ENCODE data around the gene PMAIP1.
A peak's percentile ranks its signal among the peaks of the same experiment; 100 is the strongest.
"Not testable (repeated sequence)": the region's sequence is repeated elsewhere in the genome, so short reads cannot be mapped to it uniquely, and the experiment has no call there.

PMAIP1 gene

DNA sequence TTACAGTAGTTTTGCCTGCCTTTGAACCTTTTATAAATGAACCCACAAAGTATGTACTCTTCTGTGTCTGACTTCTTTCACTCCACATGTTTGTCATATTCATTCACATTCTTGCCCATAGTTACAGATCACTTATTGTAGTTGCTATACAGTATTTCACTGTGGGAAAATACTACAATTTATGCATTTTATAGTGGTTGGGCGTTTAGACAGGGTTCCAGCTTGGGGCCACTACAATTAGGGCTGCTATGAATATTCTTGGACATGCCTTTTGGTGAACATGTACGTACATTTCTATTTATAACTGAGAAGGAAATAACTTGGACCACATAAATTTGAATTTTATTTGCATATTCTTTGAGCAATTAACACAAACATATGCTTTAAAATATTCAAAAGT is 15.4 kb upstream of the PMAIP1 start:
- DNase-seq, result no peak

DNA sequence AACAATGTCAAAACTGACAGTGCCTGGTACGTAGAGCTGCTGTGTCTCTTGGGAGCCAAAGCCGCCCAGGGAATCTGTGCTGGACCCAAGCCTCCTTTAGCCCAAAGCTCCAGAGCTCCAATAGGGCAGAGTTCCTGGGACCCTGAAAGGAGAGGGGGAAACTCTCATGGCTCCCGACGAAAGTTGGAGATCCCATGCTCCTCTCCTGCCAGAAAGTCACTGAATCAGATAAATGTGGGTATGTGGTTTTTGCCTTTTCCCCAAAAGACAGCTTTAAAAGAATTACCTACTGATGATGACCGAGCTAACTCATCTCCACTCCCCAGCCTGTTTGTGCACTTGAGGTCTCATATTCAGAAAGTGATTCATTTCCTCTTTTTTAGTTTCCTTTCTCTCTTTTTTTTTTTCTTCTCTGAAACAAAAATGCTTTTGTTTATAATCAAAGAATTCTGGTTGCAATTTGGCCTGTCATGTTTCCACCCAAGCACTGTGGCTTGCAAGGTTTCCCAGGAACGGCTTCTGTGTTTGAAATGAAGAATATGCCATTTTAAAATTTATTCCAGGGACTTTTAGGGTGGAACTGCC is 14.1 kb upstream of the PMAIP1 start:
- DNase-seq, result no peak

DNA sequence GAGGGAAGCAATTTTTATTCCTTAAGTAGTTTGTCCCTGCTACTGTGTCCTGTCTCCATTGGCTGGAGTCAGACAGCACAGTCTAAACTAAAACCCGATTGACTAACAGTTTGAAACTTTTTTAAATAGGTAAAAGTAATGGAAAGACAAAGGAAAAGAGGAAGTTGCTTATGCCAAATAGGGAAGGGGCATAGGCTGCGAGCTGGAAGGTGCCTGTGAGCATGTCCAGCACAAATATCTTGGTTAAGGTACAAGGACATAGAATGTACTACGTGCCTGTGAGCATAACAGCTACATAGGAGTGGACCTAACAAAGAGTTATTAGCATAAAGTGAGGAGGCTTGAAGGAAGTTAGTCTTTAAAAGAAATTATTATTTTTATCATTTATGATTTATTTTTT is 13.4 kb upstream of the PMAIP1 start:
- not testable (repeated sequence) for DNase-seq

DNA sequence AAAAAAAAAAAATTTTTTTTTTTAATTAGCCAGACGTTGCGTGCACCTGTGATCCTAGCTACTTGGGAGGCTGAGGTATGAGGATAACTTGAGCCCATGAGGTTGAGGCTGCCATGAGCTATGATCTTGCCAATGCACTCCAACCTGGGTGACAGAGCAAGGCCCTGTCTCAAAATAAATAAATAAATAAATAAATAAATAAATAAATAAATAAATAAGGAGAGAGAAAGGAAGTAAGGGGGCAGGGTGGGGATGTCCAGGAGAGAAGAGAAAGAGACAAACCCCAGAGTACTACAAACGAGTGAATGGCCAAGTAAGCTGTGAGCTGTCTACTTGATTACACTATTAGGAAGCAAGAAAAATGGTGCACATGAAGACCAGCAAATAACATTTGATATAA is 7.7 kb upstream of the PMAIP1 start:
- DNase-seq, result no peak

DNA sequence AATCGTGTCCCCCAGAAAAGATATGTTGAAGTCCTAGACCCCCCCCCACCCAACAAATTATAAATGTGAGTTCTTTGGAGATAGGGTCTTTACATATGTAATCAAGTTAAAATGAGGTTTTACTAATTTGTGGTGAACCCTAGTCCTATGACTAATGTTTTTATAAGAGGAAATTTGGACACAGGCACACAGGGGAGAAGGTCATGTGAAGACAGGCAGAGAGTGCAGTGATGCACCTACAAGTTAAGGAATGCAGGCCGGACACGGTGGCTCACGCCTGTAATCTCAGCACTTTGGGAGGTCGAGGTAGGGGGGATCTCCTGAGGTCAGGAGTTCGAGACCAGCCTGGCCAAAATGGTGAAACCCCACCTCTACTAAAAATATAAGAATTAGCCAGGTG is 5.8 kb upstream of the PMAIP1 start:
- DNase-seq, result no peak

DNA sequence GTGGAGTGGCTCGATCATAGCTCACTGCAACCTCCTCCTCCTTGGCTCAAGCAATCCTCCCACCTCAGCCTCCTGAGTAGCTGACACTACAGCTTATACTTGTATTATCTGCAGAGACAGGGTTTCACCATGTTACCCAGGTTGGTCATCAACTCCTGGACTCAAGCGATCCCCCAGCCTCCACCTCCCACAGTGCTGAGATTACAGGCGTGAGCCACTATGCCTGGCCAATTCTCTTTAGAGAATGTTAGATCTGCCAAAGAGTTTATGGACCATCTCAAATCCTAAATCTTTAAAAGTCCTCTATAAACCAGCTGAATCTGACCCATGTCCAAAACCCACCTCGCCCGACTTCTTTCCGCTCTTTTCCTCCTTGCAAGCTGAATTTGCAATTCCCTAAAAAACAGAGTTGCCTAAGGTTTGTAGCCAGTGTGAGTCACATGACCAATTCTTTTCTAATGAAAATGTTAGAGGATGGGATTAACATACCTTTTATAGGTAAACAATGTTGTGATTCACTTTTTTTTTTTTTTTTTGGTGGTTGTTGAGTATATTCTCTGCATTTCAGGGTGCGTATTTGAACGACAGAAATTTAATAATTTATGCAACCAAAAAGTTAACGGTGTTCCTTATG is 2.4 kb upstream of the PMAIP1 start:
- no peak for DNase-seq

DNA sequence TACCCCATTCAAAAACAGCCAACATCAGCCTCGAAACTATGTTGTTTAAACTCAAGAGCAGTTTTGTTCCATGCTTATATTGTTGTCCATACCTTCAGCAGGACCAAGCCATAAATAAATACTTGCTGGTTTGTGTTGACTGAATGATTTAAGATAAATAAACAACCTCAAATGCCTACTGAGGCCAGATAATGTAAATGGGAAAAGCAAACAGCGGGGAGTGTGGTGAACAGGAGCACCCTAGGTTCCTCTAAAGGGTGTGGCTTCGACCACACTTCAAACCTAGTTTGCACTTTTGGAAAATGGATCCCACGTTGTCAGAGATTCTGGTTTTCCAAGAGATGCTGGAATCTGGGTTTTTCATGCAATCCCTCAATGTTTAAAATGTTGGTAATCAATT is 1.7 kb upstream of the PMAIP1 start:
- no peak for DNase-seq

DNA sequence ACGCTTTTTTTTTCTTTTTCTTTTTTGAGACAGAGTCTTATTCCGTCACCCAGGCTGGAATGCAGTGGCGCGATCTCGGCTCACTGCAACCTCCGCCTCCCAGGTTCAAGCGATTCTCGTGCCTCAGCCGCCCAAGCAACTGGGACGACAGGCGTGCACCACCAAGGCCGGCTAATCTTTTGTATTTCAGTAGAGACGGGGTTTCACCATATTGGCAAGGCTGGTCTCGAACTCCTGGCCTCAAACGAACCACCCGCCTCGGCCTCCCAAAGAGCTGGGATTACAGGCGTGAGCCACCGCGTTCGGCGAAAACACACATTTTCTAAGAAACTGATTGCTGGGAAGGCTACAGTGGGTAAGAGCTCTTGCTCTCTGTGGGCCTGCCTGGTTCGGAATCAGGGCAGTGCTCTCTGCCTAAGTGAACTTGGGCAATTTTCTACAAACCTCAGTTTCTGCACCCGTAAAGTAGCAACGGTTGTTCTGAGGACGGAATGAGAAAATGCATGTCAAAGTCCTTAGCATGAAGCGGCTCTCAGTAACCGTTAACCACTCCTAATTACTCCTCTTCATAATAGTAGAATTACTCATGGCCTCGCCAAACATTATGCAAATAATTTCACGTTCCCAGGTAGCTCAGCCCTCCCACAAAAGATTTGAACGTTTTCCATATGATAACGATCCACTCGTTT is 1.0 kb upstream of the PMAIP1 start:
- DNase-seq, result no peak

DNA sequence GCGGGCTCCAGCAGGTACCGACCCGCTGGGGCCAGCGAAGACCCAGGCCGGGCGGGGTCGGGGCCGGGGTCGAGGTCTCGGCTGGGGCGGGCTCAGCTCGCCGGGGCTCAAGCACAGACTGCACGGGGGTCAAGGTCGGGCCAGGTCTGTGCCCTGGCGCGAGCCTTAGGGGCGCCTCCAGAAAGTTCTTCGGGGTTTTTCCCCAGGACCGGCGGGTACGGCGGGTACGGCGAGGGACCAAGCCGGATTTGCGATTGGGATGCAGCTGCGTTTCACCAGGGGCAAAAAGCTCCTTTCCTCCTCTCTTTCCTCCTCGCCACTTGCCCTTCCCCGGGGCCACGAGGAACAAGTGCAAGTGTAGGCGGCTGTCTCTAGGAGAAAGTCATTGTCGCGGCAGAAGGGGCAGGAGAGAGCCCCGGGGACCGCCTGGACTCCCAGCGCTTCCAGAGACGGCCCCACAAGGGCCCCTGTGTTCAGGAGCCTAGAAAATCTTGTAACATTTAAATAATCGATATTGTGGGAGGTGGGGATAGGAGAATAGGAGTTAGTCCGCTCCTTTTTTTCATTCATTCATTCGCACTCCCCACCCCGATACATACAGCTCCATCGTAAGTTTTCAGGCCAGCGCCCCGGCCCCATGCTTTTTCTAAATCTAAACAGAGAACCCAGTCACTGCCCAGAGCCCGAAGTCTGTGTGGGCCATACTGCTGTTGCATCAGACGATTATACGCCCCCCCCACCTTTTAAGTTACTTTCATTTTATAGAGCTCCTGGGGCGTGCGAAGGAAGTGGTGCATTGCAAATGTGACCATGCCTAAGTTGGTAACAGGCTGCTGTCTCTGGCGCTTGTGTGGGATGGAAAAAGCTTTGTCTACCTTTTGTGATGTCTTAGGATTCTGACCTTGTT is 679 bp downstream of the PMAIP1 start:
- DNase-seq, result peak in 1 of 56 donors; percentile 7

DNA sequence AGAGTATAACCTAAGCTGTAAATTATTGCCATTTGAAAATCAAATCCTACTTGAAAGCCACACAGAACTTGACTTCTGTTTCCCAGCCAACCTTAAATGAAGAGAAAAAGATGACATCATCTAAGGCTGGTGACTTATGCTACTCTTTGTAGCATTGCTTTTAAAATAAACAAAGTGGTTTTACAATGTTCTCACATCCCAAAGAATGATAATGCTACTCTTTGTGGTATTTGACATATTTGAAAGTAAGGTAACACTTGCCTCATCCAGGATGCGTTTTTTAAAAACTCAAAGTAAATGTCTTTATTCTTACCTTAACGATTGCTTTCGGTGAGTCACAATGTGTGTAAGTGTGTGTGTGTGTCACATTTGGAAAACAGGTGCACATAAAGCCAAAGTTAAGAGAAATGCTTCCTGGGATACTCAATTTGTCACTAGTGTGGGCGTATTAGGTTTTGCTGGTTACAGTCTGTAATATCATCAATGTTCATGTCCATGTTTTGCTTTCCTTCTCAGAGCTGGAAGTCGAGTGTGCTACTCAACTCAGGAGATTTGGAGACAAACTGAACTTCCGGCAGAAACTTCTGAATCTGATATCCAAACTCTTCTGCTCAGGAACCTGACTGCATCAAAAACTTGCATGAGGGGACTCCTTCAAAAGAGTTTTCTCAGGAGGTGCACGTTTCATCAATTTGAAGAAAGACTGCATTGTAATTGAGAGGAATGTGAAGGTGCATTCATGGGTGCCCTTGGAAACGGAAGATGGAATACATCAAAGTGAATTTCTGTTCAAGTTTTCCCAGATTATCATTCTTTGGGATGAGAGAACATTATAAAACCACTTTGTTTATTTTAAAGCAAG is 2.6 kb downstream of the PMAIP1 start:
- DNase-seq, result no peak

DNA sequence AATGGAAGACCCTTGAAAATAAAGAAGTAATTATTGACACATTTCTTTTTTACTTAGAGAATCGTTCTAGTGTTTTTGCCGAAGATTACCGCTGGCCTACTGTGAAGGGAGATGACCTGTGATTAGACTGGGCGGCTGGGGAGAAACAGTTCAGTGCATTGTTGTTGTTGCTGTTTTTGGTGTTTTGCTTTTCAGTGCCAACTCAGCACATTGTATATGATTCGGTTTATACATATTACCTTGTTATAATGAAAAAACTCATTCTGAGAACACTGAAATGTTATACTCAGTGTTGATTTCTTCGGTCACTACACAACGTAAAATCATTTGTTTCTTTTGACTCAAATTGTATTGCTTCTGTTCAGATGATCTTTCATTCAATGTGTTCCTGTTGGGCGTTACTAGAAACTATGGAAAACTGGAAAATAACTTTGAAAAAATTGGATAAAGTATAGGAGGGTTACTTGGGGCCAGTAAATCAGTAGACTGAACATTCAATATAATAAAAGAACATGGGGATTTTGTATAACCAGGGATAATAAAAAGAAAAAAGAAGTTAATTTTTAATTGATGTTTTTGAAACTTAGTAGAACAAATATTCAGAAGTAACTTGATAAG is 3.3 kb downstream of the PMAIP1 start:
- no peak for DNase-seq

DNA sequence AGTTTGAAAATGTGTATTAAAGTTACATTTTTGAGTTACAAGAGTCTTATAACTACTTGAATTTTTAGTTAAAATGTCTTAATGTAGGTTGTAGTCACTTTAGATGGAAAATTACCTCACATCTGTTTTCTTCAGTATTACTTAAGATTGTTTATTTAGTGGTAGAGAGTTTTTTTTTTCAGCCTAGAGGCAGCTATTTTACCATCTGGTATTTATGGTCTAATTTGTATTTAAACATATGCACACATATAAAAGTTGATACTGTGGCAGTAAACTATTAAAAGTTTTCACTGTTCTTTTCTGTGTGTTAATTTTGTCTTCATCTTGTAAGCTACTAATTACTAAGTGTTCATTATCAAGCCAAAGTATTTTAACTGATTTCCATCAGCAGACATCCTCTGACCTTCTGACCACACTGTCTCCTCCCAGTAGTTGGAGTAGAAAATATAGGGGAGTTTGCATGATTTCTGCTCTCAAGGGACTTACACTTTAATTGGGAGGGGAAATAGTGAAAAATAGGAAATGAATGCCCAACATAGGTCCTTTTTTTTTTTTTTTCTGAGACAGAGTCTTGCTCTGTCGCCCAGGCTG is 4.3 kb downstream of the PMAIP1 start:
- DNase-seq, result no peak

DNA sequence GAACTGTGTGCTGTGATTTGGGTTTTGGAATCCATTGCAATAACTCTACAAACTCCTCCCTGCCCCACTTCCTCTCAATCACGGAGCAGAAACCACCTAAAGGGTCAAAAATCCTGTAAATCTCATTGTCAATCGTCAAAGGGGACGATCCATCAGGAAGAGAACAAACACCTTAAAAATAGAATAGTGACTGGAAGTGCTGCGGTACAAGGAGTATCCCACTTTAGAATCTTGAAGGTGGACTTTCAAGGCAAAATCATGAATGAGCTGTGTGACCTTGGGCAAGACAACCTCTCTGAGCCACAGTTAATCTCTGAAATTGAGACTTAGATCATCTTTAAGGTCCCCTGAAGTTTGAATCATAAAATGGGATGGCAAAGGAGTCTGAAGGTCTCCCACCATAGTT is 5.9 kb downstream of the PMAIP1 start:
- DNase-seq, result no peak

DNA sequence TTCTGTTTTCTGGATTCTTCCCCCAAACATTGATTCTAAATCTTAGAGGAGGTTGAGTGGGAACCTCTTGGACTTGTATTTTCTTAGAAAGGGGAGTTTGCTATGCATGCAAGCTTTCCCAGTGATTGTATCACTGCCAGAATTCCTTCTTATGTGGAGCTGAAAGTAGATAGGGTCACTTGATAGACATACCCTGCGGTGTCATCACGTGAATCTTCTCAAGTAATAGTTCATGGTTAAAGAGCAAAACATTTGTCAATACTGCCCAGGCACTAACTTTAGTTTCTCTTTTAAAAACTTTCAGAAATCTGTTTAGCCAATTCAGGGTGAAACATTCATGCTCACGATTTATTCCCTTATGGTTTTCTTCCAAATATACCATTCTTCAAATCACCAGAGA is 6.4 kb downstream of the PMAIP1 start:
- DNase-seq, result no peak

DNA sequence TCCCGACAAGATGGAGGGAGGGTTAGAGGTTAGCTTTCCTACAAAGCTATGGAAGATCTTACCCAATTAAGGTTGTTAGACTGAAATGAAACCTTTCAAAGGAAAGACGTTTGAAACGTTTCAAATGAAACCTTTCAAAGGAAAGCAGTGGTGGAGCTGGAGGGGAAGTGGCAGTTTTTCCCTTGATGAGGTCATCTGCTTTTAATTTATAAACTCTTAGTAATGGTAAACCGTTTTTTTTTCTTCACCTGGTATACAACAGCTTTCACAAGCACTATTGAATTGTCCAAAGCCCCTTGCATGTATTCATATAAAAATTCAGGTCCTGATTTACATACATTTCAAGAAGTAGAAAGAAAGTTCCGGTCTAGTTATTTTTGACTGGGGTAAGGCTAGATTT is 7.4 kb downstream of the PMAIP1 start:
- DNase-seq, result no peak

DNA sequence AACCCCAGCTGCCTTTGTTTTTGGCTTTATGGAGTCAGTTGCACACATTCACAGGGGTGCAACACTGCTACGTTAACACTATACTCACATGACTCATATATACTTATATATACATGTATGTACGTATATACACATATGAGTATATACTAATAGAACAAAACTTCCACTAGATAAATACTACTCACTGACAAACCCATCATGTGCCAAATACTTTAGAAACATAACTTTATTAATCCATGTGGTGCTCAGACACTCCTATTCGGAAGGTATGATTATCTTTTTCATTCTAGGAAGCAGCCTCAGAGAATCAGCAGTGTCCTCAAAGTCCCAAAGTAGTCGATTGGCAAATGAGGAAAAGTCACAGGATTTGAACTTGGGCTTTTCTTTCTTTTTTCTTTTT is 7.9 kb downstream of the PMAIP1 start:
- DNase-seq, result no peak

DNA sequence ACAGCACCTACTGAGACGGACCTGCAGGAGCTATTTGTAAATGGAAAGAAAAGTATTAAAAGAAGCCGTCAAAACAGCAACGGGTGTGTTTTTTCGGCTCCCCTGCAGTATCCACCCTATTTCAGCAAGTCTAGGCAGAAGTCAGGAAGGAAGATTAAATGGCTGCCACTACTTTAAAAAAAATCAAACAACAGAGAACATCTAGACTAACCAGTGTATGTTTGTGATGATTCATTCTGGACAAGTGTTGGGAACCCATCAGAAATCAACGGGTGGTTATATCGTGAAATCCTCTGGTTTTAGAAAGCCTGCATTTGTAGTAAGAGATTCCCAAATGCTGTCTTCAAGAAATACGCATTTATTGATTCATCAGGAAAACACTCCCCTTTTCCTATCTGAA is 9.0 kb downstream of the PMAIP1 start:
- DNase-seq, result no peak

DNA sequence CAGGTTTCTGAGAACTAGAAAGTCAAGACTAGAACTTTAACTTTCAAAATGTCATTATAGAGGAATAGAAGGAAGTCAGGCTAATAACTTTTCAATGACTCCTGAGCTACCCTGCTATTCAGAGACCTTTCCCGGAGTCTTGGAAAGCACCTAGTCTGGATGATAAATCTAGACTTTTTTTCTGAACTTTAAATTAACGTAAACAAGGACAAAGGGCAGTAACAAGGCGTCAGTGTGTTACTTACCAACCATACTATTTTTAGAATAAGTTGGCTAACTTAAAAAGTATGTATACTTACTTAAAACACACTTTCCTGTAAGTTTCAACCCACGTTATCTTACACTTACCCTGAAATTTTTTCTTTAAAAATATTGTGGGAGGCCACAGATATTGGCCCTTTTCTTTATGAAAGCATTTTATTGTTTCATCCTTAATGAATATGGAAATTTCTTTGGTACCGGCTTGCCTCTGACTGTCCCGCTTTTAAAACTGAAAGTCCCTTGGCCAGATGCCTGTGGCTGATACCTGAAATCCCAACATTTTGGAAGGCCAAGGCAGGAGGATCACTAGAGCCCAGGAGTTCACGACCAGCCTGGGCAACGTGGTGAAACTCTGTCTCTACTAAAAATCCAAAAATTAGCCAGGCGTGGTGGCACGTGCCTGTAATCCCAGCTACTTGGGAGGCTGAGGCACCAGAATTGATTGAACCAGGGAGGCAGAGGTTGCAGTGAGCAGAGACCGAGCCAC is 9.7 kb downstream of the PMAIP1 start:
- DNase-seq, result no peak

DNA sequence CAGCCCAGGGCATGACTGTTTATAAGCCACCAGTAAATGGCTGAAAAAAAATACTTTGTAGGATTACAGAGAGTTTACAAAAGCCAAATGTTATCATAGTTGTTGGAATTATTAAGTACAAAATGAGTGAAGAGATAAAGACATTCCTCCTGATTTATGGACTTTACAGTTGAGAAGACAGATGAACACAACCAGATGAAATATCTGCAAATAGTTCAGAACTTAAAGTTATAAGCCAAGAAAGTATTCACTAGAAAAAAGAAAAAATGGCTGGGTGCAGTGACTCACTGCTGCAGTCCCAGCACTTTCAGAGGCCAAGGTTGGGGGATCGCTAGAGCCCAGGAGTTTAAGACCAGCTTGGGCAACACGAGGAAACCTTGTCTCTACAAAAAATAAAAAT is 11.2 kb downstream of the PMAIP1 start:
- DNase-seq, result no peak

DNA sequence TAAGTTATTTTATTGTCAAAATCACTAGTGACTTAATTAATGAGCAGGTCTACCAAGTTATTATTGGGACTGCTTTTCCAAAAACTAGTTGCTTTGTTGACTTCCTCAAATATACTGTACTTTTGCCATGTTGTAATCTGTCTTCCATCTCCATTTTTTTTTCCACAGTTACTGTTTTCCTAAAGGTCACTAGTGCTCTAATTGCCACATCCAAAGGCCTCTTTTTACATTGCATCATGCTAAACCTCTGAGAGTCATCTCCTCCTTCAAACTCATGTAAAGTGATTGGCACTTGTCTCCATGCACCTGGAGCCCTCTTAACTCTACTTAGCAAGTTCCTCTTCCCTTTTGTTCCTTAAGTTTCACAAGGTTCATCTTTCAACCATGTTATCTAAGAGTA is 11.8 kb downstream of the PMAIP1 start:
- no peak for DNase-seq
